Fibroblast of the aortic adventitia (primary cell): ENCODE data around the gene GALNT1. TPM values are rescaled to one million over a fixed set of nuclear protein-coding genes. Genes with fewer than 3 reads are reported as not detected.

Experiments
- DNase-seq: peaks from one replicate; pipeline ENCODE4 v3.0.0-alpha.2; 2010; ENCODE audit warnings: low read depth
- H3K4me3 ChIP-seq: 2 replicates; pipeline ENCODE4 v1.5.1; 2011; ENCODE audit warnings: low read depth, mild to moderate bottlenecking, control low read depth, low read length, moderate library complexity
- CTCF ChIP-seq: IDR thresholded peaks from 2 replicates; pipeline ENCODE4 v1.5.1; 2011; ENCODE audit warnings: mild to moderate bottlenecking, low read length, control low read depth, inconsistent platforms; ENCODE audit not compliant: insufficient read depth
- total RNA-seq: library from RNA; depleted of rRNA; stranded (reverse); fragments of >200 nt; gene quantifications from 2 replicates; pipeline ENCODE4 v1.2.3, GENCODE V29; 2012; ENCODE audit warnings: low replicate concordance

GALNT1 gene
- total RNA-seq, 1 donor: 49.0 TPM

GRCh38 chr18:35593859-35594258 lies 12.3 kb downstream of the GALNT1 start:
- TF ChIP-seq CTCF: no peak
- H3K4me3 ChIP-seq: no peak overlapping the region
- no peak for DNase-seq

- no peak for TF ChIP-seq CTCF
- no peak for DNase-seq
- H3K4me3 ChIP-seq: no peak overlapping the region
Observed at GRCh38 chr18:35597758-35598157, 16.2 kb downstream of the GALNT1 start.

GRCh38 chr18:35602193-35602820 lies 20.8 kb downstream of the GALNT1 start:
- H3K4me3 ChIP-seq: no peak overlapping the region
- TF ChIP-seq CTCF: no peak
- no peak for DNase-seq

- DNase-seq: no peak
- TF ChIP-seq CTCF: no peak
- H3K4me3 ChIP-seq: no peak overlapping the region
Observed at GRCh38 chr18:35603008-35603407, 21.5 kb downstream of the GALNT1 start.

GRCh38 chr18:35603528-35603927 lies 22.0 kb downstream of the GALNT1 start:
- no peak overlapping the region for H3K4me3 ChIP-seq
- no peak for TF ChIP-seq CTCF
- DNase-seq: no peak

GRCh38 chr18:35604369-35604768 lies 22.8 kb downstream of the GALNT1 start:
- no peak for DNase-seq

More at GRCh38 chr18:35604369-35604768, 22.8 kb downstream of the GALNT1 start:
- TF ChIP-seq CTCF: no peak
- no peak overlapping the region for H3K4me3 ChIP-seq
